Dendritic cell treated with granulocyte-macrophage colony-stimulating factor and Interleukin-4, amounts not matched to agents 40 ng/mL and 50 ng/mL, for 4 days (primary cell): ENCODE measurements around the gene RRBP1.
"Not testable (repeated sequence)": the region's sequence is repeated elsewhere in the genome, so short reads cannot be mapped to it uniquely, and the experiment has no call there.

Experiments
- H3K27ac Mint-ChIP-seq: one replicate; pipeline ENCODE4 v1.8.0; 2022; ENCODE audit warnings: mild to moderate bottlenecking, mixed read lengths
- H3K27me3 Mint-ChIP-seq: one replicate; pipeline ENCODE4 v1.8.0; 2022; ENCODE audit warnings: mild to moderate bottlenecking, mixed read lengths
- H3K36me3 Mint-ChIP-seq: one replicate; pipeline ENCODE4 v1.8.0; 2022; ENCODE audit warnings: low read depth, mixed read lengths
- H3K4me1 Mint-ChIP-seq: one replicate; pipeline ENCODE4 v1.8.0; 2022; ENCODE audit warnings: low read depth, mixed read lengths
- H3K4me3 Mint-ChIP-seq: one replicate; pipeline ENCODE4 v1.8.0; 2022; ENCODE audit warnings: mild to moderate bottlenecking, moderate library complexity, mixed read lengths
- H3K9me3 Mint-ChIP-seq: one replicate; pipeline ENCODE4 v1.8.0; 2022; ENCODE audit warnings: mixed read lengths
- intact Hi-C: fragments of 100-400 bp; cut with micrococcal nuclease; formaldehyde crosslinking; loops from one replicate; pipeline ENCODE4 v1.15.0; 2022

Gene RRBP1

GRCh38 chr20:17715075-17715474 lies 33.0 kb upstream of the RRBP1 start:
- intact Hi-C loops, result no loop called here
- Mint-ChIP-seq H3K36me3 (no peaks in the 10 kb centered on the region), H3K27me3 (no peaks in the 10 kb centered on the region), H3K27ac (no peak overlapping the region), H3K4me1 (no peaks in the 10 kb centered on the region), H3K9me3 (no peaks in the 10 kb centered on the region), H3K4me3 (no peak overlapping the region)

- Mint-ChIP-seq H3K4me1 (no peaks in the 10 kb centered on the region), H3K9me3 (no peaks in the 10 kb centered on the region), H3K27ac (no peak overlapping the region), H3K27me3 (no peaks in the 10 kb centered on the region), H3K4me3 (no peak overlapping the region), H3K36me3 (no peaks in the 10 kb centered on the region)
- intact Hi-C loops, result no loop called here
Measured at GRCh38 chr20:17714597-17714996, 32.6 kb upstream of the RRBP1 start.

GRCh38 chr20:17712708-17713107 lies 30.7 kb upstream of the RRBP1 start:
- Mint-ChIP-seq H3K27me3 (no peaks in the 10 kb centered on the region), H3K36me3 (no peaks in the 10 kb centered on the region), H3K9me3 (no peaks in the 10 kb centered on the region), H3K4me3 (no peak overlapping the region), H3K27ac (no peak overlapping the region), H3K4me1 (no peaks in the 10 kb centered on the region)
- intact Hi-C loops, result no loop called here

DNA sequence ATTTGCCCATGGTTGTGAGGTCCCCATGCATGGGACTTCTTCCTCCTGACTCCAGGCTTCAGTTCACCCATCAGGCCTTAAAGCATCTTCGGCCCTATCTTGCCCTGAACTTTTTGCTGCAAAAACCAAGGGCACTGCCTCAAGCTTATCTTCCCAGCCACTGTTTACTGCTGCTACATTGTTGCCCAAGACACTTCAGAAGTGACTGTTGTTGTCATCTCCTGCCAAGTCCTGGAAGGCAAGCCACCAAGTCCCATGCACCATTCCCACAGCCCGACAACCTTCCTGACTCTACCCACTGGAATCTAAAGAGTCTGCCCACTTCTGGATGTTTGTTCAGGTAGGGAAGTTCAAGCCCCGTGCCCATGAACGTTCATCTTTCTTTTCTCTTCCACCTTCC lies 30.2 kb upstream of the RRBP1 start:
- H3K9me3 Mint-ChIP-seq, result no peaks in the 10 kb centered on the region
- no peak overlapping the region for H3K4me3 Mint-ChIP-seq
- no peak overlapping the region for H3K27ac Mint-ChIP-seq
- intact Hi-C loops, result no loop called here
- no peaks in the 10 kb centered on the region for H3K4me1 Mint-ChIP-seq
- H3K36me3 Mint-ChIP-seq, result no peaks in the 10 kb centered on the region
- H3K27me3 Mint-ChIP-seq, result no peaks in the 10 kb centered on the region

DNA sequence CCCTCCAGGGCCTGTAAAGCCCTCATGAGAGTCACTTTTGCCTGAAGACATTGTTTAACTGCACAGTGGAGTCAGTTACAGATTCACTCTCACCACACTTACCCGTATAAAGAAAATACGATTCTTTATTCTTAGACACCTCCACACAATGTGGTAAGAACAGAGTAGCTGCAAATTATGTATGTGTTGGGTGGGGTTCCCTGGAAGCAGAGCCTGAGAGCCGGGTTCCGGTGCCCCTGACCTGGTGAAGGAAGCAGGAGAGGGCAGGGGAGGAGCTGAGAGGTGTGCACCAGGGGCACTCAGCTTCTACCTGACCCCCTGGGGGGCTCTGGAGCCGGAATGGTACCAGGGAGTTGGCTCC lies 29.2 kb upstream of the RRBP1 start:
- intact Hi-C loops, result no loop called here
- H3K27me3 Mint-ChIP-seq, result no peaks in the 10 kb centered on the region
- H3K36me3 Mint-ChIP-seq, result no peaks in the 10 kb centered on the region
- no peak overlapping the region for H3K27ac Mint-ChIP-seq
- H3K9me3 Mint-ChIP-seq, result no peaks in the 10 kb centered on the region
- H3K4me1 Mint-ChIP-seq, result no peaks in the 10 kb centered on the region
- no peak overlapping the region for H3K4me3 Mint-ChIP-seq

DNA sequence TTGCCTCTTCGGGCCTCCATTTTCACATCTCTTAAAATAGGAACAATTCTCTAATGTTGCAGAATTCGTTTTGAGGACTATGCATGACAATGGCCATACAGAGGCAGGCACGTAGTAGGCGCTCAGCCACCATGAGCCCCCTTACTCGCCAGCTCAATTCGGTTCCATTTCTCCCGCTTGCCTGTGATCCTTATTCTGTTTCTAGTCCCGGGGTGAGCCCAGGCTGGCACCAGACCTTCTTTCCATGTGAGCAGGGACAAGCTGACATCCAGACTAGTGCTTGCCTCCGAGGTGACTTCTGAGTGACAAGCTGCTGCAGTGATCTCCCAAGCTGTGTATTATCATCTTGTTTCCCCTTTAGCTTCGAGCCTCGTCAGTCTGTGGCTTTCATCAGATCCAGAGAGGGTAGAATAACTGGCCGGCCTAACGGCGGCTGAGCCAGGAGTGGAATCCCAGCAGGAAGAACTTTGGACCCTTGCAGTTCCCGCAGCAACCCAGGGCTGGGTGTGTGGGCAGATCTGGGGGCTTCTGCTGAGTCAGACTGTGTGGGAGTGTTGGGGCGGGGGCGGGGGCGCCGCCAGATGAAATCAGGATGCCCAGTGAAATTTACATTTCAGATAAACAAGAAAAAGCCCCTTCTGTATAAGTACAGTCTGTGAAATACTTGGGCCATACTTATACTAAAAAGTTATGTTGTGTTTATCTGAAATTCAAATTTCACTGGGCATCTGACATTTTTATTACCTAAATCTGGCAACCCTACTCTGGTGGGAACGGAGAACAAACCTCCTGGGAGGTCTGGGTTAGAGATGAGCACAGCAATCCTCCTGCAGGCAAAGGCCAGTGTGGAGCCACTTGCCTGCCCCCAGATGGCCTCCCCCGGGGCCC lies 28.6 kb upstream of the RRBP1 start:
- Mint-ChIP-seq H3K4me1 (no peaks in the 10 kb centered on the region), H3K36me3 (no peaks in the 10 kb centered on the region), H3K9me3 (no peaks in the 10 kb centered on the region), H3K27ac (no peak overlapping the region), H3K4me3 (no peak overlapping the region), H3K27me3 (no peaks in the 10 kb centered on the region)
- intact Hi-C loops, result no loop called here

- intact Hi-C loops, result no loop called here
- no peaks in the 10 kb centered on the region for H3K27me3 Mint-ChIP-seq
Measured at GRCh38 chr20:17709361-17710293, 27.6 kb upstream of the RRBP1 start.

GRCh38 chr20:17708675-17709360 lies 26.8 kb upstream of the RRBP1 start:
- H3K27ac Mint-ChIP-seq, result no peak overlapping the region
- no peaks in the 10 kb centered on the region for H3K36me3 Mint-ChIP-seq
- no peaks in the 10 kb centered on the region for H3K9me3 Mint-ChIP-seq
- H3K27me3 Mint-ChIP-seq, result no peaks in the 10 kb centered on the region
- H3K4me1 Mint-ChIP-seq, result no peaks in the 10 kb centered on the region
- no peak overlapping the region for H3K4me3 Mint-ChIP-seq
- intact Hi-C loops, result no loop called here

More at GRCh38 chr20:17709361-17710293, 27.6 kb upstream of the RRBP1 start:
- no peaks in the 10 kb centered on the region for H3K4me1 Mint-ChIP-seq
- H3K4me3 Mint-ChIP-seq, result no peak overlapping the region
- H3K9me3 Mint-ChIP-seq, result no peaks in the 10 kb centered on the region
- no peak overlapping the region for H3K27ac Mint-ChIP-seq
- no peaks in the 10 kb centered on the region for H3K36me3 Mint-ChIP-seq

DNA sequence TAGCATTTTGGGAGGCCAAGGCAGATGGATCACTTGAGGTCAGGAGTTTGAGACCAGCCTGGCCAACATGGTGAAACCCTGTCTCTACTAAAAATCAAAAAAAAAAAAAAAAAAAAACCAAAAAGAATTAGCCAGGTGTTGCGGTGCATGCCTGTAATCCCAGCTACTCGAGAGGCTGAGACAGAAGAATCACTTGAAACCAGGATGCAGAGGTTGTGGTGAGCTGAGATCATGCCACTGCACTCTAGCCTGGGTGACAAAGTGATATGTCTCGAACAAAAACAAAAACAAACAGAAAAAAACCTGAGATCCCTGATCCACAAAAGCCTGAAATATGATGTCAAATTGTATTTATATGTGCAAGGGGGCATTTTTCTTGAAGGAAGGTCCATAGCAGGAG lies 25.9 kb upstream of the RRBP1 start:
- H3K4me3 Mint-ChIP-seq, H3K27me3 Mint-ChIP-seq, H3K27ac Mint-ChIP-seq, H3K9me3 Mint-ChIP-seq, intact Hi-C loops, H3K36me3 Mint-ChIP-seq, H3K4me1 Mint-ChIP-seq: not testable (repeated sequence)

- Mint-ChIP-seq H3K4me3 (no peak overlapping the region), H3K27ac (no peak overlapping the region), H3K4me1 (no peaks in the 10 kb centered on the region), H3K9me3 (no peaks in the 10 kb centered on the region), H3K27me3 (no peaks in the 10 kb centered on the region), H3K36me3 (no peaks in the 10 kb centered on the region)
- intact Hi-C loops, result no loop called here
Measured at GRCh38 chr20:17706632-17707031, 24.6 kb upstream of the RRBP1 start.

GRCh38 chr20:17705916-17706315 lies 23.9 kb upstream of the RRBP1 start:
- no peak overlapping the region for H3K27ac Mint-ChIP-seq
- no peaks in the 10 kb centered on the region for H3K27me3 Mint-ChIP-seq
- H3K4me1 Mint-ChIP-seq, result no peaks in the 10 kb centered on the region
- H3K9me3 Mint-ChIP-seq, result no peaks in the 10 kb centered on the region
- intact Hi-C loops, result no loop called here
- H3K4me3 Mint-ChIP-seq, result no peak overlapping the region
- H3K36me3 Mint-ChIP-seq, result no peaks in the 10 kb centered on the region

- H3K27ac Mint-ChIP-seq, result no peak overlapping the region
- H3K36me3 Mint-ChIP-seq, result no peaks in the 10 kb centered on the region
- intact Hi-C loops, result no loop called here
- no peaks in the 10 kb centered on the region for H3K4me1 Mint-ChIP-seq
- H3K9me3 Mint-ChIP-seq, result no peaks in the 10 kb centered on the region
- H3K27me3 Mint-ChIP-seq, result no peaks in the 10 kb centered on the region
- no peak overlapping the region for H3K4me3 Mint-ChIP-seq
Measured at GRCh38 chr20:17704589-17705317, 22.7 kb upstream of the RRBP1 start.

GRCh38 chr20:17701826-17702225 lies 19.8 kb upstream of the RRBP1 start:
- Mint-ChIP-seq H3K36me3 (no peaks in the 10 kb centered on the region), H3K27ac (no peak overlapping the region), H3K9me3 (no peaks in the 10 kb centered on the region), H3K4me1 (no peaks in the 10 kb centered on the region), H3K4me3 (no peak overlapping the region), H3K27me3 (no peaks in the 10 kb centered on the region)
- intact Hi-C loops, result no loop called here
